H1 (cell line): ENCODE results near the gene INKA2.

ENCODE experiments used
- CTCF ChIP-seq, 3 experiments: IDR thresholded peaks; 1 replicate in 2 of 3; 2 replicates in 1 of 3; pipeline versions ENCODE4 v1.5.1 to v1.6.1; 2011; ENCODE audit warnings: low read length in 3 of 3, mild to moderate bottlenecking in 3 of 3, inconsistent platforms in 2 of 3, low read depth in 1 of 3, moderate library complexity in 1 of 3; ENCODE audit not compliant: insufficient read depth in 1 of 3; ENCODE audit errors: control extremely low read depth in 1 of 3
- EZH2 ChIP-seq: fragments of 200-600 bp; sonication (generic); IDR thresholded peaks from 2 replicates; pipeline ENCODE4 v1.7.1; 2012; ENCODE audit warnings: low read depth, mild to moderate bottlenecking, moderate library complexity, low read length, inconsistent platforms; ENCODE audit not compliant: severe bottlenecking
- HDAC6 ChIP-seq: IDR thresholded peaks from one replicate; pipeline ENCODE4 v1.7.1; 2012; ENCODE audit warnings: low read depth, mild to moderate bottlenecking, inconsistent platforms, low read length, moderate library complexity
- RAD21 ChIP-seq, 2 experiments: IDR thresholded peaks in 1 of 2; conservative IDR thresholded peaks in 1 of 2; 2 replicates each; pipeline ENCODE4 v1.6.1; 2011; ENCODE audit warnings: low read depth in 2 of 2, low read length in 2 of 2, improper control_type of control experiment in 1 of 2, inconsistent platforms in 1 of 2, mild to moderate bottlenecking in 1 of 2, moderate library complexity in 1 of 2
- SIN3A ChIP-seq, 2 experiments: IDR thresholded peaks in 1 of 2; conservative IDR thresholded peaks in 1 of 2; 2 replicates each; pipeline ENCODE4 v1.6.1; 2011 to 2012; ENCODE audit warnings: low read length in 2 of 2, improper control_type of control experiment in 1 of 2, low read depth in 1 of 2, mild to moderate bottlenecking in 1 of 2

DNA sequence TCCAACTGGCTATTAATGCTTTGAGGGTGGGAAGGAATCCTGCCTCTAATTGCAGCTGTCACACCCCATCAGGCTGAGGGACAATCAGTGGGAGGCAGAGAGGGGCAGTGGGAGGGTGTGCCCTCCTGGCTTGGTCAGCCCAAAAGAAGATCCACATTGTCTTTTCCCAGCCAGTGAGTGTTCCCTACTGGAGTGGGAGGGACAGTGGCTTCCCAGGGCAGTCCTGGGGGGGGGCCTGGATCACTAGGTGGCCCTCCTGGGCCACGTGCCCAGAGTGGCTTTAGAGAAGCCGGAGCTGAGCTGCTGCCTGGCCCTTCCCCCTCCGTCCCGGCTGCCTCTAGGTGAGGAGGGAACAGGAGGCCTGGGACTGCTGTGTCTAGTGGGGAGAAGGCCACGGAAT is 14.0 kb downstream of the INKA2 start:
- TF ChIP-seq CTCF (IDR thresholded peaks at IDR 0.05; ENCODE audit: control extremely low read depth in 1 of 3, insufficient read depth in 1 of 3, low read depth in 1 of 3, low read length in 3 of 3), result no peak
- no peak for TF ChIP-seq RAD21 (IDR thresholded peaks at IDR 0.05 in 1 of 2, conservative IDR thresholded peaks at IDR 0.05 in 1 of 2; ENCODE audit: low read depth in 2 of 2, low read length in 2 of 2)
- no peak for TF ChIP-seq SIN3A (conservative IDR thresholded peaks at IDR 0.05 in 1 of 2, IDR thresholded peaks at IDR 0.05 in 1 of 2; ENCODE audit: low read depth in 1 of 2, low read length in 2 of 2)
- no peak for TF ChIP-seq HDAC6
- TF ChIP-seq EZH2, result no peak
